NOMO-1 (cell line): ENCODE results near the gene CENPP.
A peak's percentile ranks its signal among the peaks of the same experiment; 100 is the strongest.

Experiments
- DNase-seq, 2 experiments: peaks; one replicate each; lab custom pipeline; 2025; ENCODE audit not compliant: unreplicated experiment in 2 of 2; lab: John Stamatoyannopoulos, UW

CENPP gene

DNA sequence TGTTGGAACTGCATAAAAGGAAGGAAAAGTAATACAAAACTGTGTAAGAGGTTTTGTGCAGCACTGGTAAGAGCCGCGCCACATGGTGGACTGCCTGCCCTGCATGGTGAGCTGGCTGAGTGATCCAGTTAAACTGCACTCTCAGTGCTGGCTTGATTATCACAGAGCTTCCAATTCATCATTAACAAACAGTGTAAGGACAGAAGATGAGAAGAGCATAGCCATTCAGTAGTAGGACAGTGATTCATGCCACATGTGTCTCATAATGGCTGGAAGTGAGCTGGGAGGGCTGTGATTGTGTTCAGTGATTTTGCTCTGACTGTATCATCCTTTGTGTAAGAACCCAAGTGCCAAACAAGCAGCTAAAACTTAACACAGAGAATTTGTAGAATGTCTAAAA, 142.5 kb downstream of the CENPP start:
- no peak for DNase-seq

DNA sequence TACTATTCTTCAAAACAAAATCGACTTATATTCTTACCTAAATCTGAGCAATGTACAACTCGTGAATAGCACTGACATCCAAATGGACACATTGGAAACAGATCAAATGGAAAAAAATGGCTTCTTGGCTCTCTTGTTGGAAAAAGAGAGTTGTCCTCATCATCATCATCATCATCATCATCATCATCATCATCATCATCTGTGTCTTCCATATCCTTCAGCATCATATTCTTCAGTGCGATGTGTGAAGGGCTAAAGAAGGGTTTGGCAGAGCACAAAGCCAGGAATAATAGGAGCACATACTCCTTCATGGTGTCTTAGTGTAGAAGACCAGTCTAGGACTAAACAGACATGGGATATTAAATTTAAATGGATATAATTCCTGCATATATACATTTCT, 148.8 kb downstream of the CENPP start:
- no peak for DNase-seq

DNA sequence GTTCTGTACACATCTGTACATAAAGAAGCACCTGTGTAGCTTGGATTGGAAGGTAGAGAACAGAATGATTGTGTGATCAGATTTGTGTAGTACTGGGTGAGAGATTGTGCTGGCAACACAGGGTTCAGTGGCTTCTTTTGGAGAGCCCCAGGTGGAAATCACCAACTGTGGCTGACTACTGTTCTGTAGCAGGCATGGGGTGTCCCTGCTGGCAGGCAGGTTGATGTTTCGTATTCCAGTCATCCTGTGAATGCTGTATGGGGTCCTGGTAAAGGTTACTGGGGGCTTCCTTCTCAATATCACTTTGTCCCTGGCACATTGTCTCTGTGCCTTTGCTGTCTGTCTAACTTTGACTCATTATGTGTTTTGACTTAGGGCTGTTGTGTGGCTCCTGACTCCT, 151.2 kb downstream of the CENPP start:
- no peak for DNase-seq

DNA sequence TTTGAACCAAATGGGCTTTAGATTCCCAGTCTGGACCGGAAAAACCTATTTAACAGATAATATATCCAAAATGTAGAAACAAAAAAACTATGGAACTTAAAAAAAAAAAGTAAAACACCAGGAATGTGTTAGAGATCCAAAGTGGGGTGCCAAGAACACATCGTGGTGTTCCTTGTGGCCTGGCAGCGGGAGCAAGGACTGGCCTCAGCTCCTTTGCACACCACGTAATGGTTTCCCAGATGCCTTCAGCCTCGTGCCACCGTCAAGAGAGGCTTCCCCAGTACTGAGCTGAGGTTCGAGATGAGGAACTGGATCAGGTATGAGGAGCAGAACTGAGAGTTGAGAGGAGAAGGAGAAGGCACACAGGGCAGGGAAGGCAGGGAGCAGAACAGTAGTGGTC, 153.0 kb downstream of the CENPP start:
- DNase-seq, result no peak

DNA sequence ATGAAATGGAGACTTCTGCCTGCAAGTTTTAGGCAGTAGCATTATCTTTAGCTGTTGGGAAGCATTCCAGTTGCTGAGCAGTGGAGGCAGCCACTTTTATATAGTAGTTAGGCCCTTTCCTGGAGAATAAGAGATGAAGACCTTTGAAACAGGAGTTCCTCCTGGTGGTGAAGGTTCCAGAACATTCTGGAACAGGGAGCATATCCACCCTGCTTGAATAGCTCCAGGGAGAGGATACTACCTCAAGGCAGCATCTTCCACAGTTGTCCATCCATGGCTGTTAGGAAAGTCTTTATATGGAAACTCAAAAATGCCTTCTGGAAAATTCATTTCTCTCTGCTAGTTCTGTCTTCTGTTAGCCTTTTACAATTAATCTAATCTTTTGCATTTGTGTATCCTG, 153.6 kb downstream of the CENPP start:
- DNase-seq, result no peak

DNA sequence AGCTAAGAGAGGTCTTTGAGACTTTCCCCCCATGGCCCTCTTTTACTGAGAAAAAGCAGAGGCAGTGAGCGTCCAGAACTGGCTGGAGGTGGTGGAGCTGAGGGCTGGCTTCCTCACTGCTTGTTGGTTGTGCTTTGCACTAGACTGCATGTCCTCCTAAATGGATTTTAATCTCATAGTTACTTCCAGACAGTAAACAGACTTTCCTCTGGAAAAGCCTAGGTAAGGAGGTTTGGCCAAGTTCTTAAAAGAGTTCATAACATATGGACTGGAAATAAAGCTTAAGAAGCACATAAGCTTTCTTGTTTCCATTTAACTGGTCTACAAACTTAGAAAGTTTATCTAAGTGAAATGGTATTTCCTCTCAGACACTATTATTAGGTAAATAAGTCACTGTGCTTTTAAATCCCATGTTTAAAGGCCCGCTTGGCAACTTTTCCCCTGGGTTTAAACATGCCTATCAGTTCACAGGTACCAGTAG, 154.6 kb downstream of the CENPP start:
- no peak for DNase-seq

DNA sequence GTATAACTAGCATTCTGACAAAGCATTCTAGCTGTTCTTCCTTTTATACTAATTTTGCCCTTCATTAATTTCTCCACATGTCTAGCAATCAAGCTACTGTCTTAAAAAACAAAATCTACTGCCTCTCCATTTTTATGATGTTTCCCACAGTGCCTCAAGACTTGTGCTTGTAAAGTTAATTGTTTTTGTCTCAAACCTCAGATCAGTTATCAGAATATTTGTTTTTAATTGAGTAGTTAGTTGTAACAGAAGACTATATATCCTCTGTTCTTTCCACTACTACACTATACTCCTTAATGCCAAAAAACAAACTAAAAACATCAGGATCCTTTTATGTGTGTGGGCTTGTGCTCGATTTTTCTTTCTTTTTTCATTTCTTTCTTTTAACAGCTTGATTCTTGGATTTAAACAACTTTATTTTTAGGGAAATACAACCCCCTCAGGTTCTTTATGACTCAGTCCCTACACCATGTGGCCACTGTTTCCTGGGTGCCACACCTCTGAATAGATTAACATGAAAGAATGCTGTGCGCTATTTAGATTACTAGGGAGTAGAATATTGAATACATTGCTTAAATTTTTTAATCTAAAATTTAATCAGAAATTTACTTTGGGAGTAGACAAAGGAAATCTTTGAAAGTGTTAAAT, 155.4 kb downstream of the CENPP start:
- no peak for DNase-seq

DNA sequence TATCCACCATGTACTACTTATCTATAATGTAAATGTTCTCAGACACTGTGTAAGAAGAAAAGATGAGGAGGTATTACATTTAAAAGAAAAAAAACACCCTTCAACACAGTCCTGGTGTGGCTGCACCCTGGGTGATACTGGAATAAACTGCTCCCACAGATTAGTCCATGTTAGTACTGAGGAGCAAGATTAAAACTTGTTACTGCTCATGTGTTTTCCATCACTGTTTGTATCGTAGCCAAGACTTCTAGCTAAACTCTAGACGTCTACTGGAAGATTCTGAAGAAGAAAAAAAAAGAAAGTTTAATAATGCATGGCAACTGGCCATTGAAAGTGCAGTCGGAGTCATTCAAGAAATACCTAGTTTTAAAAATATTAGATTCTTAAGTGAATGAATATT, 156.6 kb downstream of the CENPP start, which contains the start of gene ASPN:
ASPN (minus strand) TSS at position 178 of the 400 bp plus-strand sequence.
- DNase-seq, result no peak

DNA sequence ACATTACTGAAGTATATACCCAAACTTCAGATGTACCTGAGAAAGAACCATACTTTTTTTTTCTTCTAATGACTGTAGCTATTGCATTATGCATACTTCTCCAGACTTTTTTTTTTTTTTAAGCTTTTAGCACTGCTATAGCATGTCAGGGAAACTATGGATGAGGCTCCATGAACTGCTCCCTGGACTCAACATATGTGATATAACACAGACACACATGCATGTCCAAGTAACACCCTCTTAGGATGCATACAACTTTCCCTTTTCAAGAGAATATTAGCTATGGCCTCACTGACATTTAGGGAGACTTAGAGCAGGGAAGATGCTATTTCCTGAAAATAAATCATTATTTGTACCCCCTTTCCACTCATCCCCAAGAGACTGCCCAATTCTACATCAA, 157.1 kb downstream of the CENPP start:
- DNase-seq, result no peak

DNA sequence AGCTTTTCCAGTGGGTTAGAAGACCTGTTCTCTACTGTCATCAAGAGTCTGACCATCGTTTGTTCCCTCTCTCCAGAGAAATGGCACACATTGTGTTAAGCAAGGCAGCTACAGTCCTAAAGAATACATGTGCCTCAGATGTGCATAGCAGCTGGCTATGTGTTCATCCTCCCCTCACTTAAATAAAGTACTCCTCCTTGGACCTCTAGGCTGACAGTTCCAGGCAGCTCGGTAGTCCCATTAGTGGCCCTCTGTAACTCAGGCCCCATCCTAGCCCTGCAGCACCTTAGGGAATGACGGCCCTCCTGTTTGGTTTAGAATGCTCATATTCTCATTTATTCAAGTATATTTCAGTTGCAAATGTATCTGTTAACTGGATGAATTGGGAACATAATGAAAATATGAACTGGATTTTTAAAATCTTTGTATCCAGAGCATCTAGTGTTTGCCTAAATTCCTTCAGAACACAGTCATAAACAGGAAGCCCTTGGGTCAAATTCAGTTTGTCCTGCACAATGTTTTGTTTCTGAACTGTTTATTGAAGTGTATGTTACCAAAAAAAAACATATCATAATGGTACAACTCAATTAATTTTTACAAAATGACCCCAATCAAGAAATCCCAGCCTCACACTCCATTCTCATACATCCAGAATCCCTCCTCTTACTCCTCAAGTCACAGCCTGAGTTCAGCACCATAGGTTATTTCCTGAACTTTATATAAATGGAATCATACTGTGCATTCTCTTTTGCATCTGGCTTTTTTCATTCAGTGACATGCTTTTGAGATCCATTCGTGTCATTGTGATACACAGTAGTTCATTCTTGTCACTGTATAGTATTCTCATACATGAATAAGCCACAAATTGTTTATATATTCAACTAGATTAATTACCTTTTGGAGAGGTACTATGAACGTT, 158.1 kb downstream of the CENPP start:
- no peak for DNase-seq

DNA sequence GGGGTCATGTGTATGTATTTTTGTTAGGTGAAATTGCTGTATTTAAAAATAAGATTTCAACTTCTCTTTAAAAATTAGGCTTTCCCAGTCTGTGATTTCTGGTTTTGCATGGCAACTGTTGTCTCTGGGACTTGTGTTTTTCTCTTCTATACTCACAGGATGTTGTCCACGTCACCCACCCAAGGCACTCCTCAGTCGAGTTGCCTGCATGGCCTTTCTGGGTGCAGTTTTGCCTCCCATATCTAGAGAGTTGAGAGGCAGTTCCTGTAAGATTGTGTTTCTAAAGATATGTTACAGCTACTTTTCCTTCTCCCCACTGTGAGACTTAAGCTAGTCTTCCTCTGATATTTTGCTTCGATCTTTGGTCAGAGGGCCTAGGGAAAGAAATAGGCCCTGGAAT, 158.8 kb downstream of the CENPP start:
- no peak for DNase-seq

DNA sequence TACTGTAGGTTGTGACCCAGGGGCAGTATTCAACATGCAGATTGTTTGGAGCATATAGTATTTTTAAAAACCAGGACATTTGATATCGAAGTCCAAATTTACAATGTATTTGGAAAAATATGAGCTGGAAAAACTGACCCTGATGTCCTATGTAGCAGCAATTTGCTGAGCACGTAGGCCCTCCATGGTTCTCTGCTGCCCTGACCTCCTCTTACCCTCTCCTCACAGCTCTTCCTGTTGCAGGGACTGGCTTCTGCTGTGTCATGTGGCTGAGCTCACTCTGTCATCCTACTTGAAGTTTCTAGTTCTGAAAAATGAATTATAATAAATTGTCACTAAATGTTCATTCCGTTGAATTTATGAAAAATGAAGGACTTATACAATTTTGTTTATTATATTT, 160.6 kb downstream of the CENPP start:
- DNase-seq, result no peak

DNA sequence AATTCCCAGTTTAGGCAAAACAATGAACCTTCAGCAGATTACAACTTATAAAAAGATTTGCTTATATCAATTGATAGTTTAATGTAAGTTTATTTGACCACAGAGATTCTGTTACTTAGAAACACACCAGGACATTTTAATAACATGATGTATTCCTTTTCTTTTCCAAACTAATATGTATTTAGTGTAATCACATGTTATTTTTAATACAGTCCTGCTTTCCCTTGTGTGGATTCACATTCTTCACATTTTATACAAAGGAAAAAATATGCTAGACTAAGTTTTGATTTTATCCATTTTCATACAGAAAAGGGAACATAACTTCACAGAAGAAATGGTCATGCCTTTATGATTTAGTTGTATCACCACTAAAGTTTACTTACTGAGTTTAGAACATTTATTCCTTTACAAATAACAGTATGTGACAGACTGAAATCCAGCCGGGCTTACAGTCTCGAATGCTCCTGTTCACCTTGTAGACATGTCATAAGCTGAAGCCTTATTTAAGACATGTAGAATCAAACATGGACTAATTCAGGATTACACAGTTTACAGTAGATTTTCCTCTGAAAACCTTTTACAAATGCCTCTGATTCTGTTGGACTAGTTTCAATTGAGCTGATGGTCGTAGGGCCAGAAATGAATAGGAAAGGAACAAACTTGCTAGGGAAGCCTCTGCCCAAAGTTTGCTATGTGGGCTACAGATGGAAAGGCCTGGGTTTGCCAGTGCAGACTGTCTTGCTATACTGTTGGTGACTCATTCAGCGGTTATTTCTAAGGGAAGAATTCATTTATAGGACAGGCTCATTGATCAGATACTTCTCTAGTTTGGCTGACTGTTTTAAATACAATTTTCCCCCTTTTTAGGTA, 163.2 kb downstream of the CENPP start:
- peak in 1 of 2 experiments; percentile 8 for DNase-seq

DNA sequence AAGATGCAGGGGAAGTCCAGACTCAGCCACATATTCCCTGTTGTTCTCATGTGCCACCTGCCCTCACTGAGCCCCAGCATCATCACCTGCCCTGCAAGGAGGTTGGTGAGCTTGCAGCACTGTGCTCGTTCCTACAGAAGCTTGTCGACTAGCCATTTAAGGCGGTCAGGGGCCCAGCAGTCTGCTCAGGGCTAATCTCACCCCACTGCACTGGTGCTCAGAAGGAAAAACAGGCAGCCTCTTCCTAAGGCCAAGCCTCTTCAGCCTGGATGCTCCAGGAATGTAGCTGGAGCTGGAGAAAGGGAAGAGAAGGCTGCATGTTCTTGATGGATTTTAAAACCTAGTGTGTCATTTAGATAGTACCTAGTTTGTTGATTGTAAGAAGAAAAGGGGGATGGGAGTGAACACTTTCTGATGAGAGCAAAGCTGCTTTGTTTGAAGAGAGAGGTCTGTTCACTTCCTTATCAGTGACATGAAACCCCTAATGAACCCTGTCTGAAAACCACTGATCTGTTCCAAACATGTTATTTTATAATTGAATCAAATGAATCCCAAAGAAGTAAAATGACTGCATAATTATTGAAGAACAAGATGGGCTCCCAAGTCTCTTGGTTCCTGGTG, 167.1 kb downstream of the CENPP start:
- no peak for DNase-seq

DNA sequence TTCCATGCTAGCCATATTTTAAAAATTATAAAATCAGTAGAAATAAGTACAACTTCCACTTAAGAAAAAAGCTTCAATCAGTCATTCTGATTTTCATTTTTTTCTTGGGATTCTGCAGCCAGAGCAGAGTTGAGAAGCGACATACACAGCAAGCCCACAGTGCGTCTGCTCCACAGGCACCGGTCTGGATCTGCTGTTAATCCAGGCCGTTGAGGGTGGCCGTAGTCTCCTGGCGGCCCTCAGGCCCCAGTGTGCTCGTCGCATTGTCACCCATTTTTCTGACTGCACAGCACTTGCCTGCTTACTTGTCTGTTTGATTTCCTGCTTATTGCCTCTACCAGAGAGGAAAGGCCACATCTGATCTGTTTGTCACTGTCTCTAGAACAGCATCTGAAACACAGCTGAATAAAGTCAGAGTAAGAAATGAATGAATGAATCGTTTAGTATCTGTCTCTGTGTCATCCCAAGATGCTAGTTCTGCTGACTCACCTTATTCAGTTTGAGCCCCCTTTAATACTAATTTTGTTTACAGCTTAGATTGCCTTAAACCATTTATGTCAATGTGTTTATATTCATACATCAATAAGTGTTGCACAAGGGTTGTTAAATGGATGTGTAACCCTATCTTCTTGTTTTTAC, 168.1 kb downstream of the CENPP start:
- DNase-seq, result no peak

DNA sequence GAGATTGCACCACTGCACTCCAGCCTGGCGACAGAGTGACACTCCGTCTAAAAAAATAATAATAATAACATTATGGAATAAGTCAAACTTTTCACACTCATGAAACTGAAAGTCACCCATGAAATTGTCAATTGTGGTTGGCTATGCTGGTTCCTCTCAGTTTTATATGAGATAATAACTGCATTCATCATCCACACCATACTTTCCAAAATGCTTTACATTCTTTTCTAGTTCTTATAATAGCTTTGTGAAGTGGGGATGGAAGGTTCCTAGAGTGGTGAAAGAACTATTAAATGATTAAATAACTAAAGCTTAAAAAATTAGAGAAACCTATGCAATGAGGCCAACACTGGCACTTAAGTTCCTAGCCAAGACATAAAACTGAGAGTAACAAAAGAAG, 169.1 kb downstream of the CENPP start:
- DNase-seq, result no peak

DNA sequence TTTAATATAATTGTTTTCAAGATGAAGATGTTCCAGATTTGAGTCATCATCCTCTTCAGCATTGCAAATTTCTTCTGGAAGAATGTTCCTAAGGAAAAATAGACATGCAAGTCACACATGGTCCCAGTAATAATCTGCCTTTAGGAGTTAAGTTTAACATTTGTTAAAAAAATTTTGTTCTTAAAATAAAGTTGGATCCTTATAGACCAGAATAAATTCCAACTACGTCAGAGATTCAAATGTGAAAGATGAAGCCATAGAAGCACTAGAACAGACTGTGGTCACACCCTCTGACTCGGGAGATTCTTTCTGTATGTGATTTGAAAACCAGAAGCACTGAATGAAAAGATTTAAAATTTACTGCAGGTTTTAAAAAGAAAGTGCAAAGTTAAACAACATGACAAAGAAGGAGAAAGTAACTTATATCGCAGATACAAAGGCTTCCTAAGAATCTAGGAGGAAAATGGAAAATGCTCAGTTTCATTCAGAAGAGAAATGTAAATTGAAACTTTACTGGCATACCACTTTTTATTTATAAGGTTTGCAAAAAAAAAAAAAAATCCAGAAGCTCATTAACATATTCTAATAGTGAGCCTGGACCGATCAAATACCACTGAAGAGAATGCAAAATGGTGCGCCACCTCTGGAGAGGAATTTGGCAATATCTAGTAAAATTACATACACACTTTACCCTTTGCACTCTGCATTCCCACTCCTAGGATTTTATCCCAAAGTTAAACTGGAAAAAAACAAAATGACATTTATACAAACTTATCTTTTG, 170.8 kb downstream of the CENPP start:
- no peak for DNase-seq

DNA sequence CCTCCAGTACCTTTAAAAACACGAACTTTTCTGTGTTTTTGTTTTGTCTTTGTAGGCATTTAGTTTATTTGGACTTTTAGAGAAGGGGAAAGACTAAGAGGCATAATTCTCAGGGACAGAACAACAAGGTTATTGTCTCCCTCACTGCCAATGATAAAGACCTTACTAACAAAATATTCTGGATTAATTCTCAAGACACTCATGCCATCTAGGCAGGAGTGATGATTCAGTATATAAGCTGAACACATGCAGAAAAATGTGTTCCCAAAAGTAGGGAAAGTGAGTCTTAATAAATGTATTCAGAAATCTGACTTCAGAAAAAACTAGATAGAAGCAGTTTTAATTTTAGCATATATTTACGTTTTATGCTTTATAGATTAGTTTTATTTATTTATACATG, 173.9 kb downstream of the CENPP start:
- DNase-seq, result no peak

DNA sequence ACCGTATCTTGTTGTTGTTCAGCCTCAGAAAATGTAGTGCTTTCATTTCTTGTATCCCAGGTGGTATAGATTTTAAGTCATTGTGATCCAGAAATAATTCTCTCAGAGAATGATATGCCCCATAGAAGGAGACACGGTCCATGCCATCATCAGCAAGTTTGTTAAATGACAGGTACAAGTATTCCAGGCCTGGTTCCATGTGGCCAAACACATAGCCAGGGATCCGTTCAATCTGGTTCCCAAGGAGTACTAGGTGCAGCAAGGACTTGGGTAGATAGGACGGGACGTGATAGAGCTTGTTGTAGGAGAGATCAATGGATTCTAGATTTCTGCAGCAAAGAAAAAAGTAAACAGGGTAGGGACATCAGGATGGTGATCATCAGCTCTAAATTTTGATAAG, 175.0 kb downstream of the CENPP start:
- DNase-seq, result no peak
